Esophagus (tissue), 2 donors: Measurements from ENCODE around the gene UQCRQ. TPM values are rescaled to one million over a fixed set of nuclear protein-coding genes. Genes with fewer than 3 reads are reported as not detected.

Source experiments
- H3K27ac ChIP-seq, 2 donors: one replicate each; pipeline ENCODE4 v1.5.1; 2013; ENCODE audit warnings: low read depth in 2 of 2, mild to moderate bottlenecking in 2 of 2, inconsistent platforms in 1 of 2, low read length in 1 of 2, moderate library complexity in 1 of 2
- H3K27me3 ChIP-seq, 2 donors: one replicate each; pipeline ENCODE4 v1.6.1; 2013; ENCODE audit warnings: low read length in 2 of 2, control low read depth in 1 of 2, mild to moderate bottlenecking in 1 of 2; ENCODE audit not compliant: insufficient read depth in 2 of 2, control insufficient read depth in 1 of 2
- H3K36me3 ChIP-seq, 2 donors: one replicate each; pipeline ENCODE4 v1.6.1; 2013; ENCODE audit warnings: low read length in 1 of 2; ENCODE audit not compliant: control insufficient read depth in 2 of 2, insufficient read depth in 2 of 2
- H3K4me1 ChIP-seq, 2 donors: one replicate each; pipeline ENCODE4 v1.6.1; 2013; ENCODE audit warnings: low read length in 1 of 2; ENCODE audit not compliant: control insufficient read depth in 2 of 2, insufficient read depth in 2 of 2
- H3K4me3 ChIP-seq, 2 donors: one replicate each; pipeline ENCODE4 v1.5.1; 2013; ENCODE audit warnings: low read length in 2 of 2, mild to moderate bottlenecking in 2 of 2, low read depth in 1 of 2, moderate library complexity in 1 of 2
- H3K9me3 ChIP-seq, 2 donors: one replicate each; pipeline ENCODE4 v1.6.1; 2013; ENCODE audit warnings: mild to moderate bottlenecking in 2 of 2, low read depth in 1 of 2, low read length in 1 of 2, moderate library complexity in 1 of 2; ENCODE audit not compliant: control insufficient read depth in 2 of 2, insufficient read depth in 1 of 2
- WGBS, 2 donors: extraction: QIAGEN DNeasy Blood & Tissue Kit; methylation state at CpG; one replicate each; pipeline ENCODE4 v1.1.7; 2013; 5-methylcytosine and 5-hydroxymethylcytosine counted together
- polyA plus RNA-seq, 2 donors: library from polyadenylated mRNA; stranded (reverse); fragments of 200-250 nt; gene quantifications; one replicate each; pipeline ENCODE4 v1.2.3, GENCODE V29; 2013
- donor health status: healthy with polysubstance abuse.
- donor health status: Bipolar disorder and iron deficiency.

The UQCRQ gene
- 100 to 1,000 TPM; 351 to 424 TPM for polyA plus RNA-seq

DNA sequence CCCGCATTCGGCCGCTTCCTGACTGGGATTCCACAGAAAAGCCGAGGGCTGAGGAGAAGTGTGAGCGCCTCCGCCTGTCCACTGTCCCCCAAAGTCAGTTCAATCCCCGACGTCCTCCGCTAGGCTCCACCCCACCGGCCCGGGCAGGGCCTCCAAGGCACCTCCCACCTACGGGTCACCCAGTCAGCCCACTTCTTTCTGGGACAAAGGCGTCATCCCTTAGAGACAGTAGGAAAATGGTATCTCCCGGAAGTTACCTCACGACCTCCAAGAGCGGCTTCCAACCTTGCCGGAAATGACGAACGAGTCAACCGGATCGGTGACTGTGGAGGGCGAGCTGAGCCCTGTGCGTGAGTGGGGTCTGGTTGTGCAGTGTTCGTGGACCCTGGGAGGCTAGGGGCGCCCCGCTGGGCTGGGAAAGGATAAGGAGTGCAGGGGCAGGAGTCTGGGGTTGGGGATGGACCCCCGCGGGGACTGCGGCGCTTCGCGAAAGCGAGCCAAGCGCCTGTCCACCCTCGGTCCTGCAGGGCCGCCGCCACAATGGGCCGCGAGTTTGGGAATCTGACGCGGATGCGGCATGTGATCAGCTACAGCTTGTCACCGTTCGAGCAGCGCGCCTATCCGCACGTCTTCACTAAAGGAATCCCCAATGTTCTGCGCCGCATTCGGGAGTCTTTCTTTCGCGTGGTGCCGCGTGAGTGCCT is at the start of gene UQCRQ, which contains the start of gene GDF9:
Gene UQCRQ, plus strand, starts transcription at position 301 of the 704 bp plus-strand sequence. Its CDS starts 240 bp downstream, at position 541.
Gene GDF9, minus strand, starts transcription at position 128 of the 704 bp plus-strand sequence. CDS start 1,936 bp downstream, outside the sequence.
- Histone ChIP-seq H3K27ac (peak within 1 kb of the TSS; percentile 92 to 94), H3K9me3 (no peaks in the 10 kb centered on the region), H3K4me1 (peaks cover 0 to 2% of the 10 kb centered on the region in 2 donors), H3K27me3 (no peaks in the 10 kb centered on the region), H3K36me3 (peaks cover 6% of the 10 kb centered on the region in 2 donors), H3K4me3 (peak within 1 kb of the TSS; percentile 86 to 95)
- WGBS, 2 donors, result 0 to 1% methylated on average over 53 to 55 of the region's 55 CpGs

DNA sequence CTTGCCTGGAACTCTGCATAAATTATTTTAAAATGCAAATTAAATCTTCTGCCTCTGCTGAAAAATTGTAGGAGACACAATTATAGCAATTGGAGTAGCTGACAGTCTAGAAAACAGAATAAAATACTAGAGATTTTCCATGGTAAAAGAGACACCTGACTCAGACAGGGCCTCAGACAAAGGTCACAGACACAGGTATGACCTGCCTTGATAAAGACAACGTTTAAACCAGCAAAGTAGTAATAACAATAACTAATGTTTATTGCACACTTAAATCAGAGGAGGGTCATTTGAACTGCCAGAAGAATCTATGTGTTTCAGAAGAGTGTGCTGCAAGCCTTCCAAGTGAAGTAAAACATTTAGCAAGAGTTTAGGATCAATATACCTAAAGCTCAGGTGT is 49.4 kb upstream of the UQCRQ start:
- H3K36me3 ChIP-seq, result no peaks in the 10 kb centered on the region
- H3K27ac ChIP-seq, result no peak overlapping the region
- H3K4me3 ChIP-seq, result no peak overlapping the region
- H3K27me3 ChIP-seq, result peaks cover 0 to 5% of the 10 kb centered on the region in 2 donors
- H3K4me1 ChIP-seq, result peaks cover 2 to 6% of the 10 kb centered on the region in 2 donors
- WGBS, 2 donors, result 48 to 59% methylated on average over 1 of the region's 1 CpG
- peaks cover 0 to 3% of the 10 kb centered on the region in 2 donors for H3K9me3 ChIP-seq

DNA sequence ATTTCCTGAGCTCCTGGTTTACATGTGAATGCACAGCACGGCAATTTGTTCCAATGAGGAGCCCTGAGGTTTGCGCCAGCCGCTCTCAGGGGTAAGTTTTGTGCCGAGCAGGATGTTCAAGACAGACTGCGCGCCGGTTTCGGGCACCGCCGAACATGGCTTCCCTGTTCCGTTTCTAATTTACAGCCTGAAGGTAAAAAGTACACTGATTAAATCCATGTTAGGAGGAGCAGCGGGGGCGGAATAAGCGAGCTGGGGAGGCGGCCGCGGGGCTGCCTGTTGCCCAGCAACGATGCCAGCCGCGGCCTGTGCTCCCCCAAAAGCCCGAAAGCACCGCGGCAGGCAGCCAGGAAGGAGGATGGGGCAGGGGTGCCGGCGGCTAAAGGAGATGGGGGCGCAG is 47.0 kb upstream of the UQCRQ start:
- 24 to 33% methylated on average over 23 to 26 of the region's 26 CpGs for WGBS, 2 donors
- Histone ChIP-seq H3K27ac (no peak overlapping the region), H3K27me3 (peaks cover 0 to 2% of the 10 kb centered on the region in 2 donors), H3K9me3 (peaks cover 0 to 3% of the 10 kb centered on the region in 2 donors), H3K4me3 (peak overlapping the region in 1 of 2 donors; percentile 25), H3K36me3 (peaks cover under 1 to 4% of the 10 kb centered on the region in 2 donors), H3K4me1 (peaks cover 2 to 8% of the 10 kb centered on the region in 2 donors)

DNA sequence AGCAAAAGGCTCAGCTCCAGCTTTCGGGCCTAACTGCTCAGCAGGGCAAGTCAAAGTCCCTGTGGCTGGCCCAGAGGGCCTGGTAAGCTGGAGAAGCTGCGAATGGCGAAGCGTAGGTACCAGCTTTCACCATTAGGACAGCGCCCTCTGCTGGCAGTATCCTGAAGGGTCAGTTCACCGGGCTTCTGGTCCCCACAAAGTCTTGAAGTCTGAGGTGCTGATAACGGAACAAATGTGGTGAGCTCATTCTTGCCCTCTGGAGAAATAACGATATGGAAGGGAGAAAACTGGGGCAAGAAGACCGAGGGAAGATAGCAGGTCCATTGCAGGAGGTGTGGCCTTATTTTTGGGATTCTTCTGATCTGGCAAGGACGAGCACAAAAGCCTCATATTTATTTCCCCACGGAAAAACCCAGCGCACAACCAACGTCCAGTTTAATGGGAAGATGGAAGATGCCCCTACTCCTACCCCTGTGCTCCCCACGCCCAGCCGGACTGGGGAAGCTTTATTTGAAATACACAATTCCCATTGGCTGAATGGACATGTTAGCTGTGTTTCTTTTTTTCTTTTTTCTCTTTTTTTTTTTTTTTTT is 46.2 kb upstream of the UQCRQ start:
- H3K4me3 ChIP-seq, result no peak overlapping the region
- no peaks in the 10 kb centered on the region for H3K9me3 ChIP-seq
- no peaks in the 10 kb centered on the region for H3K27me3 ChIP-seq
- 22 to 23% methylated on average over 15 of the region's 15 CpGs for WGBS, 2 donors
- no peak overlapping the region for H3K27ac ChIP-seq
- peaks cover 2 to 8% of the 10 kb centered on the region in 2 donors for H3K4me1 ChIP-seq
- H3K36me3 ChIP-seq, result peaks cover 5 to 6% of the 10 kb centered on the region in 2 donors

DNA sequence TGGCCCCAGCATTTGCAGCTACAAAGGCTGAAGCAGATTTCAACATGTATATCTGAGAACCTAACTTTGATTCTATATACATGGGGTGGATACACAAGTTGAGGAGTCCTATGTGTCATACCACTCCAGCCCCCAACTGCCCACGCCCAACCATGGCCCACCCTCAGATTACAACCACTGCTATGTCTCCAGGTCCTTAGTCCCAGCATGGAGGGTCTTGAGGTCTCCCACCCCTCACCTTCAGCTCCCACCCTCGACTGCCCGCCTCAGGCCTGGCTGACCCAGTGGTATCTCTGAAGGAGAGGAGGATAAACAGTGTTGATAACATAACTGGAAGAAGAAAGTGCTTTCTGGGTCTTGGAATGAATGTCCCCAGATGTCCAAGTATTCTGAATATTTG is 45.1 kb upstream of the UQCRQ start:
- Histone ChIP-seq H3K4me3 (no peak overlapping the region), H3K27me3 (no peaks in the 10 kb centered on the region), H3K9me3 (no peaks in the 10 kb centered on the region), H3K36me3 (peaks cover 5 to 6% of the 10 kb centered on the region in 2 donors), H3K4me1 (peaks cover 2 to 14% of the 10 kb centered on the region in 2 donors), H3K27ac (no peak overlapping the region)
- 84 to 93% methylated on average over 3 of the region's 3 CpGs for WGBS, 2 donors

DNA sequence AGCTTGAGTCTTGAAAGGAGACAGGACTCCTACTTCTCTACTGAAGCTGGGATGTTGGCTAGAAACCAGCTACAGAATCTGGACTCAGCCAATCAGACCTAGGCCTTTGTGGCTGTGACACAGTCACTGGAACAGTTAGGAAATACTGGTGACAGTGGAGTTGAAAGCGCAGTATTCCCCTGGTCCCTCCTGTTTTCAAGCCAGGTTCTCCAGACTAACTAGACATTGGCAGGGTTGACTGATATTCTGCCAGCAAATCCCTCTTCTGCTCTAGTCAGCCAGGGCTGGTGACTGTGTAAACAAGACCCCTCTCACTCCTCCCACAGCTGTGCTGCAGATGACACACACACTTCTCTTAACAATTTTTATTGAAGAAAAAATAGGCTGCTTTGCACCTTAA is 44.7 kb upstream of the UQCRQ start:
- Histone ChIP-seq H3K4me3 (no peak overlapping the region), H3K36me3 (peaks cover 5 to 6% of the 10 kb centered on the region in 2 donors), H3K27ac (no peak overlapping the region), H3K27me3 (no peaks in the 10 kb centered on the region), H3K9me3 (no peaks in the 10 kb centered on the region), H3K4me1 (peaks cover 2 to 14% of the 10 kb centered on the region in 2 donors)
- 77 to 87% methylated on average over 1 of the region's 1 CpG for WGBS, 2 donors

DNA sequence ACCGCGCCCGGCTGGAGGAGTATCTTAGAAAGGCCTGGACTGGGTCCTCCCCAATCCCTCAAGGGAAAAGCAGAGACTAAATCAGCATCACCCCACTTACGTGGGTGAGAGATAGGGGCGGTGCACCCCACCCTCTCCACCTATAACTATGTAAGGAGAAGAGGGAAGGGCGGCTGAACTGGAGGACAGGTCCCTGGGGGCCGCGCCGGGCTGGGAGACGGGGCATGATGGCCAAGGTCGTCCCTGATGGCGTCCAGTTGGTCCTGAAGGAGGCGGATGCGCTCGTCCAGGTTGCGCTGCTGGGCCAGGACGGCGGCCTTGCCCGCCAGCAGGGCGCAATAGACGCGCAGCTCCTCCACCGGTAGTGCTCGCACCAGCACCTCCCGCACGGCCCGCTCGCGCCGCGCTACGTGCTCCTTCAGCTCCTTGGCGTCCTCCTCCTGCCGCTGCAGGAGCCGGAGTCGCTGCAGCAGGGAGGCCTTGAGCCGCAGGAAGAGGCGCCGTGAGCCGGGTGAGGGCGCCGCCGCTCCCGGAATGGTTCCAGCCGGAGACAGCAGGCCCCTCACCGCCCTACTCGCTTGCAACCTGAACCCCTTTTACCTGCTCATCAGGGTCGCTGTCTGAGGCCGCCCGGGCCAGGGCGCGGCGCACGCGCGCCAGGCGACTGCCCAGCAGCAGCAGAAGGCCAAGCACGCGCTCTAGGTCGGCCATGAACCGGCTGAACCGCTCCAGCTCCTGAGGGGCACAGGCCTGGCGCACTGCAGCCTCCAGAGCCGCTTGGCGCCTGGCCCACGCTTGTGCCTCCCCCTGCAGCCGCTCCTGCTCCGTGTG is 43.6 kb upstream of the UQCRQ start:
- peaks cover 5 to 6% of the 10 kb centered on the region in 2 donors for H3K36me3 ChIP-seq
- H3K4me3 ChIP-seq, result peak overlapping the region; percentile 1 to 12
- 37 to 38% methylated on average over 66 to 68 of the region's 68 CpGs for WGBS, 2 donors
- H3K27ac ChIP-seq, result no peak overlapping the region
- no peaks in the 10 kb centered on the region for H3K27me3 ChIP-seq
- peaks cover 2 to 14% of the 10 kb centered on the region in 2 donors for H3K4me1 ChIP-seq
- H3K9me3 ChIP-seq, result peaks cover 0 to under 1% of the 10 kb centered on the region in 2 donors

DNA sequence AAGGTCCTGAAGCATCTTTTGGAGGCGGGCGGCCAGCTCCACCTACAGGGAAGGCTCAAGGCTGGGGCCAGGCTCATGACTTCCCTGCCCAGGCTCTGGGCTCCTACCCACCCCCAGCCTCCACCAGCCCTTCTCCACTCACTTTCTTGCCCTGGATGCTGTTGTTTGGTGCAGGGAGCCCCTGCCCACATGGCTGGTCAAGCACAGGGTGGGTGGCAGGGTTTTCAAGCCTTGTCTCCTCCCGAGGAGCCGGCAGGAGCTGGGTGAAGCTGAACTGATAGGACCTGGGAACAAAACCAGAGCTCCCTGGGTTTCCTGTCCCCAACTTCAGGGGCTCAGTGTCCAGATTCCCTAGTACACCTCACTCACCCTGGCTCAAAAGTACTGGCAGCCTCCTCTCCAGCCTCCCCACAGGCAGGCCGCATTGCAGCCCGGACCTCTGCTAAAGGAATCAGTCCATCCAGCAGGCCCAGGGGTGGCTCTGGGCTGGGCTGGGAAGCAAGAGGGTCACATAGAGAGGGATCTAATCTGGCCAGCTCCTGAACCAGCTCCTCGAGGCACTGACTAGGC is 42.9 kb upstream of the UQCRQ start:
- peaks cover 0 to 3% of the 10 kb centered on the region in 2 donors for H3K9me3 ChIP-seq
- H3K36me3 ChIP-seq, result peaks cover 5 to 6% of the 10 kb centered on the region in 2 donors
- H3K4me1 ChIP-seq, result peaks cover 2 to 14% of the 10 kb centered on the region in 2 donors
- H3K4me3 ChIP-seq, result peak overlapping the region; percentile 1 to 12
- no peaks in the 10 kb centered on the region for H3K27me3 ChIP-seq
- WGBS, 2 donors, result 78 to 82% methylated on average over 7 of the region's 7 CpGs
- H3K27ac ChIP-seq, result no peak overlapping the region

DNA sequence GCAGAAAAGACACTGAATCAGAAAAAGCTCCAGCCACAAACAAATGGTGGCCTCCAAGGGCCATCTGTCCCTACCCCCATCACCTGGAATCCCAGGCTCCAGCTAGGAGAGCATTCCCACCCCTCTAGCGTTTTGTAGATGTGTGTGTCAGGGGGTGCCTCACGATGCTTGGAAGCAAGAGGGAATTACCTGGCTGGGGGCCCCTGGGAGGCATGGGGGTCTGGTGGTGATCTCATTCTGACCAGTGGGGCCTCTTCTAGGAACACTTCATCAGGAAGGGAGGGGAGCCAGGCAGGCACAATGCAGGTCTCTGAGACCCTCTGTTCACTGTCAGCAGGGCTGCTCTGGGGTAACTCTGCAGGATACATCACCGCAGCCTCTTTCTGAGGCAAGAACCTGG is 42.0 kb upstream of the UQCRQ start:
- Histone ChIP-seq H3K27ac (no peak overlapping the region), H3K4me3 (no peak overlapping the region), H3K4me1 (peaks cover 2 to 14% of the 10 kb centered on the region in 2 donors), H3K27me3 (no peaks in the 10 kb centered on the region), H3K36me3 (peaks cover 5 to 6% of the 10 kb centered on the region in 2 donors), H3K9me3 (peaks cover 0 to 3% of the 10 kb centered on the region in 2 donors)
- WGBS, 2 donors, result 93 to 95% methylated on average over 3 of the region's 3 CpGs
